ENCODE measurements around the gene RTN1.

RTN1 gene

DNA sequence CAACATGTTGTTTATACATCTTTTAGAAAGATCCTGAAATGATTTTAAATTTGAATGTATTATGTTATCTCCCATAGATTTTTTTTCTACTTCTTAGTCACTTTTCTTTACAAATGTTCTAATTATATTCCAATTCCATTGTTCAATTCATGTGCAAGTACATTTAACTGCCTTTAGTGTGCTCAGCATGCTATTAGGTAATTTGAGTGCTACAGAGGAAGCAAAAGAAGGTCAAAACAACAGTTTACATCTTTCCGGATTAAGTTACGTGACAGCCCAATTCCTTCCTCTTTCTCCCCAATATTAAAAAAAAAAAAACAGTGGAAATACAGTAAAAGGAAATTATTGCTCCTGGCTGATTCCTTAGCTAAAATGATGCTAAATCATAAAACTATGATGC, 98.3 kb downstream of the RTN1 start:
- TF ChIP-seq, protein P1, sequence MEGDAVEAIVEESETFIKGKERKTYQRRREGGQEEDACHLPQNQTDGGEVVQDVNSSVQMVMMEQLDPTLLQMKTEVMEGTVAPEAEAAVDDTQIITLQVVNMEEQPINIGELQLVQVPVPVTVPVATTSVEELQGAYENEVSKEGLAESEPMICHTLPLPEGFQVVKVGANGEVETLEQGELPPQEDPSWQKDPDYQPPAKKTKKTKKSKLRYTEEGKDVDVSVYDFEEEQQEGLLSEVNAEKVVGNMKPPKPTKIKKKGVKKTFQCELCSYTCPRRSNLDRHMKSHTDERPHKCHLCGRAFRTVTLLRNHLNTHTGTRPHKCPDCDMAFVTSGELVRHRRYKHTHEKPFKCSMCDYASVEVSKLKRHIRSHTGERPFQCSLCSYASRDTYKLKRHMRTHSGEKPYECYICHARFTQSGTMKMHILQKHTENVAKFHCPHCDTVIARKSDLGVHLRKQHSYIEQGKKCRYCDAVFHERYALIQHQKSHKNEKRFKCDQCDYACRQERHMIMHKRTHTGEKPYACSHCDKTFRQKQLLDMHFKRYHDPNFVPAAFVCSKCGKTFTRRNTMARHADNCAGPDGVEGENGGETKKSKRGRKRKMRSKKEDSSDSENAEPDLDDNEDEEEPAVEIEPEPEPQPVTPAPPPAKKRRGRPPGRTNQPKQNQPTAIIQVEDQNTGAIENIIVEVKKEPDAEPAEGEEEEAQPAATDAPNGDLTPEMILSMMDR (IDR thresholded peaks at IDR 0.05; ENCODE audit: borderline replicate concordance, insufficient read depth, low read depth, low read length): no peak
- no peak overlapping the region for H3K4me3 ChIP-seq (ENCODE audit: low read depth, low read length)

DNA sequence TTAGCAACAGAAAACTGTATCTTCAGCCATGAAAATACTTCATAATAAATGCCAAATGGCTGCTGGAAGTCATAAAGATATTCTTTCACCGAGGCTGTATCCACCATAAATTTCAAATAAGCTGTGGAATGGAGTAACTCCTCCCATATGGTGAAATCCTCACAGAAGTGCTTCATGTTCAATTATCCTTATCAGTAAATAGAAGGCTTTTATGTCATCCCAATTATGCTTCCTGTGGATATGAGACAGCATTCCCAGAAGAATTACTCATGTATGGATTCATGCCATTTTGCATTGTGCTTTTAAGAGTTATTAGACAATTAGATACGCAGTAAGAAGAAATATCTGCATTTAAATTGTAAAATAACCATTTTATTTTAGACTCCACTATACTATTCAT, 99.0 kb downstream of the RTN1 start:
- TF ChIP-seq, protein P1 (IDR thresholded peaks at IDR 0.05; ENCODE audit: borderline replicate concordance, insufficient read depth, low read depth, low read length): no peak
- H3K4me3 ChIP-seq (ENCODE audit: low read depth, low read length): no peak overlapping the region

DNA sequence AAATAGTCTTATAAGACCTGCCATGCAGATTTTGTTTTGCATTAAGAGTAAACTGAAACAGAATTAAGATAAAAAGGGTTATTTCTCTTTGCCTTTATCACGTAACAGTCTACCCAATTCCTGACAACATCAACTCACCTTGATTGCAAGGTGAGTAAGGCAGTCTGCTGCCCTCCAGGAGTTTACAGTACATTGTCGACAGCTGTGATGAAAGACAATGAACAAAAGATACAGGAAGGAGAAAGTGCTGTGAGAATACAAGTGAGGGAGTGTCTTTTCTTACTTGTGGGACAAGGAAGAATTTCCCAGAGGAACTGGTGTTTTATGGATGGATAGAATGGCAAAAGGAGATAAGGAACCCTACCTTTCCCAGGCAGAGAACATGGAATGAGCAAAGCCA, 101.0 kb downstream of the RTN1 start:
- H3K4me3 ChIP-seq (ENCODE audit: low read depth, low read length): no peak overlapping the region
- TF ChIP-seq, protein P1 (IDR thresholded peaks at IDR 0.05; ENCODE audit: borderline replicate concordance, insufficient read depth, low read depth, low read length): no peak

DNA sequence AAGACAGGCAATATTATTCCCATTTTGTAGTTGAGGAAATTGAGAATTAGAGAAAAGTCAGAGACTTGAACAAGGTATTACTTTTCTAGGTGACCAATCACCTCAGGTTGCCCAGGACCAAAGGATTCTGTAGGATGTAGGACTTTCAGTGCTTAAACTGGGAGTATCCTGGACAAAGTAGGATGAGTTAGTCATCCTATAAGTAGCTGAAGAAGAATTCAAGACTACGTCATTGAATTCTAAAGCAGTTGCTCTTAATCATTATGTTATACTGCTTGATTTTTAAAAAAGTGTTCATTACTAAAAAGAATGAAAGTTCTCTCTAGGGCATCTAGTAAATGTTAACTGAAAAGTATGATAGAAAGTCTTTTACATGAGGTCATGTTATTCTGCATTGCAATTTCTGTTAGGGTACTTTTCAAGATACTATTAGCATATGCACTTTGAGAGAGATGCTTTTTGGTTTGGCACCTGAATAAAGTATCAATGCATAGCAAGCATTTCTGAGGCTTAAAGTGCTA, 101.7 kb downstream of the RTN1 start:
- TF ChIP-seq, protein P1 (IDR thresholded peaks at IDR 0.05; ENCODE audit: borderline replicate concordance, insufficient read depth, low read depth, low read length): no peak
- no peak overlapping the region for H3K4me3 ChIP-seq (ENCODE audit: low read depth, low read length)

DNA sequence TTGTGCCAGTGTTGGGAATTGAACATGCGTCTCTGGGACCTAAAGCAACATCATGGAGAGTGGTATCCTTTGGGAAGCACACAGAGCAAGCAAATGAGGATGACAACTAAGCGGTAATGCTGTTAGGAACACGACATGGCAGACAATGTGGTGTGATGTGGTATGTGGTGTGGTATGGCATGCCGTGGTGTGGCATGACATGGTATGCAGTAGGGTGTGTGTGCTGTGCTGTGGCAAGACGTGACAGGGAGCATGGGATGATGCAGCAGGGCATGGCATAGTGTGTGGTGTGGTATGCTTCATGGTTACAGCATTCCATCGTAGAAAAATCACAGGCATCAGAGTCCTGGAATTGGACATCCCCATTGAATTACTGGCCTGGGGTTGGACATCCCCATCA, 108.7 kb downstream of the RTN1 start:
- H3K4me3 ChIP-seq (ENCODE audit: low read depth, low read length): no peak overlapping the region
- TF ChIP-seq, protein P1 (IDR thresholded peaks at IDR 0.05; ENCODE audit: borderline replicate concordance, insufficient read depth, low read depth, low read length): no peak

DNA sequence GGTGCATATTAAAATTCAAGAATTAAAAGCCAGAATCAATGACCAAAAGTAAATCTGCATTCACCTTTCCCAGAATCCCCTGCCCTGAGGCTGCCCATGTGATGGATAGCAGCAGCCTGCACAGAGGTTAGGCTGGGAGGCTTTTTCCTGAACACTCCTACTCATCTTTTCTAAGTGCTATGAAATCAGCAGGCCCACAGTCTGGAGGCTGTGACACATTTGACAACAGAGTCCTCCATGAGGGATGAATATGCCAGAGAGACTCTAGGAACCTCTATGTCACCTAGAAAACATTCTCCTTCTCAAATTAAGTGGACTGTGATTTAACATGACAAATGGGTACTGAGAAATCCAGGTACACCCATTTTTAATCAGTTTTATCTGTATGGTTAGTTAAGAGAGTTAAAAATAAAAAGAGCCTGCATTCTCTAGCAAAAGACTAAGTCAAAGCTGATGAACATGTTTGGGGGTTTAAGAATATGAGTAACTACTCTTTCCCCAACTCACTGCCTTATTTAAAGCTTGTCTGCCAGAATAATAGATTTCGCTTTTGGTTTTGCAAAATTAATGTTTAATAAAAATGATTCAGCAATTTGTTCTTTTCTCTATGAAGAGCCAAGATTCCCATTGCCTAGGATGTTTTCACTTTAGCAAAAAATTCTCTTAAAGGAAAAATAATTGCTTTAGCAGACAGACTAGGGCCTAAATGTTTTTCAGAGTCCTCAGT, 115.0 kb downstream of the RTN1 start:
- H3K4me3 ChIP-seq (ENCODE audit: low read depth, low read length): no peak overlapping the region
- TF ChIP-seq, protein P1 (IDR thresholded peaks at IDR 0.05; ENCODE audit: borderline replicate concordance, insufficient read depth, low read depth, low read length): no peak

DNA sequence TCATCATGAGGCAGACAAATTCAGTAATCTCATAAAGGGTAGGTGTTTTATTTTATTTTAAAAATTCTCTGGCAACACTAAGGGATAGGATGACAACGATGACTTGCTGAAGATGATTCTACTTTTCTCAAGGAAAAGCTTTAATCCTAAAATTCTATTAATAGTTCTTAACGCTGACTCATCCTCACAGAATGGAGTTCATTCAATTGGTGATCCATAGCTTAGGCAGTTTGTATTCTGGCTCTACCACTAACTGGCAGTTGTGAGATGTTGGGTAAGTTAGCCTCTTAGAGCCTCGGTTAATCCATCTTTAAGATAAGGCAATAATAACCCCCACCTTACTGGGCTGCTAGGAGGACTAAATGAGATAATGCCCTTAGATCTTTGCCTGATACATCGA, 116.3 kb downstream of the RTN1 start:
- H3K4me3 ChIP-seq (ENCODE audit: low read depth, low read length): no peak overlapping the region
- TF ChIP-seq, protein P1 (IDR thresholded peaks at IDR 0.05; ENCODE audit: borderline replicate concordance, insufficient read depth, low read depth, low read length): no peak
